NT2/D1 (cell line): ENCODE data around the gene GPR171.
"Not testable (repeated sequence)": the region's sequence is repeated elsewhere in the genome, so short reads cannot be mapped to it uniquely, and the experiment has no call there.

Experiments used
- DNase-seq: peaks from one replicate; pipeline ENCODE4 v3.0.0-alpha.2; 2011; ENCODE audit warnings: low read depth, low spot score
- H3K27me3 ChIP-seq: 2 replicates; pipeline ENCODE4 v1.6.0; 2011; ENCODE audit warnings: mild to moderate bottlenecking; ENCODE audit not compliant: insufficient read length, insufficient read depth
- H3K36me3 ChIP-seq: 2 replicates; pipeline ENCODE4 v1.6.1; 2011; ENCODE audit warnings: mild to moderate bottlenecking, low read length, mixed read lengths; ENCODE audit not compliant: insufficient read depth, insufficient read length
- H3K4me1 ChIP-seq: 2 replicates; pipeline ENCODE4 v1.5.1; 2011; ENCODE audit not compliant: insufficient read depth, insufficient read length
- H3K4me3 ChIP-seq: 2 replicates; pipeline ENCODE4 v1.5.1; 2011; ENCODE audit warnings: low read depth; ENCODE audit not compliant: insufficient read length
- H3K9ac ChIP-seq: 2 replicates; pipeline ENCODE4 v1.6.0; 2011; ENCODE audit warnings: low read depth; ENCODE audit not compliant: insufficient read length
- H3K9me3 ChIP-seq: 2 replicates; pipeline ENCODE4 v1.5.1; 2011; ENCODE audit warnings: mild to moderate bottlenecking, low read length; ENCODE audit not compliant: insufficient read depth
- SUZ12 ChIP-seq: IDR thresholded peaks from 2 replicates; pipeline ENCODE4 v1.6.1; 2011; ENCODE audit not compliant: insufficient read length, insufficient read depth; ENCODE audit errors: extremely low read depth
- YY1 ChIP-seq: IDR thresholded peaks from 2 replicates; pipeline ENCODE4 v1.6.1; 2011; ENCODE audit not compliant: insufficient read length, insufficient read depth
- ZNF274 ChIP-seq: IDR thresholded peaks from 2 replicates; pipeline ENCODE4 v1.6.1; 2011; ENCODE audit warnings: mild to moderate bottlenecking, low read depth, low read length

The GPR171 gene

GRCh38 chr3:151203051-151203420 lies at the start of gene GPR171:
Gene GPR171 (minus strand): TSS chr3:151203216. CDS start chr3:151199386, 3,830 bp downstream.
- Histone ChIP-seq H3K9ac (no peak within 1 kb of the TSS), H3K27me3 (no peaks in the 10 kb centered on the region), H3K36me3 (no peaks in the 10 kb centered on the region), H3K4me3 (no peak within 1 kb of the TSS), H3K4me1 (no peaks in the 10 kb centered on the region), H3K9me3 (no peaks in the 10 kb centered on the region)
- no peak for DNase-seq
- TF ChIP-seq YY1, result no peak
- TF ChIP-seq ZNF274, result no peak
- no peak for TF ChIP-seq SUZ12

DNA sequence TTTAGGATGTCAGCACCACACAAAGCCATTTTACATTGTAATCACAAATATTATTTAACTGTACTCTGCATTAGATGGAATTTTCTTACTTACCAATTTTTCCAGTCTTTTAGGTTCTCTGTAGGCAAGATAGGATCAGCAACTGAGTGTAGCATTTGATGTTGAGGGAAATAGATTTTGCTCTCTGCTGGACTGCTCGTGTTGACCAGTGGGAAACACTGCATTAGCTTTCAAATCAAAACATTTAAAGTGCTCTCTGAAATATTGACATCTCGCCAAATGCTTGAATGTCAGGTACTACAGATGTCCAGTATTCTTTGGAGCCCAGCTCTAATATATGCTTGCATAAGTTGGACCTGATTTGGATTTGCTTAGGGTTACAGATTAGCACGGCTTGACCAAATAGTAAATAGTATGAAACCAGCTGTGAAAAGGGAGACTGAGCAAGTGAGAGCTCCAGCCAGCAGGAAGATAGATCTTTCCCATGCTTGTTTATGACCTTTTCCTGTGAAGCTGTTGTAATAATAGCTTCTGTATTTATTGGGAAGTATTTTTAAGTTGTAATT lies 45.8 kb upstream of the GPR171 start:
- DNase-seq, result no peak
- no peaks in the 10 kb centered on the region for H3K36me3 ChIP-seq
- no peak overlapping the region for H3K9ac ChIP-seq
- no peaks in the 10 kb centered on the region for H3K4me1 ChIP-seq
- TF ChIP-seq ZNF274 (no peak), YY1 (no peak), SUZ12 (no peak)
- H3K4me3 ChIP-seq, result no peak overlapping the region
- no peaks in the 10 kb centered on the region for H3K27me3 ChIP-seq
- no peaks in the 10 kb centered on the region for H3K9me3 ChIP-seq

DNA sequence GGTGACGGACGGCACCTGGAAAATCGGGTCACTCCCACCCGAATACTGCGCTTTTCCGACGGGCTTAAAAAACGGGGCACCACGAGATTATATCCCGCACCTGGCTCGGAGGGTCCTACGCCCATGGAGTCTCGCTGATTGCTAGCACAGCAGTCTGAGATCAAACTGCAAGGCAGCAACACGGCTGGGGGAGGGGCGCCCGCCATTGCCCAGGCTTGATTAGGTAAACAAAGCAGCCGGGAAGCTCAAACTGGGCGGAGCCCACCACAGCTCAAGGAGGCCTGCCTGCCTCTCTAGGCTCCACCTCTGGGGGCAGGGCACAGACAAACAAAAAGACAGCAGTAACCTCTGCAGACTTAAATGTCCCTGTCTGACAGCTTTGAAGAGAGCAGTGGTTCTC lies 39.0 kb upstream of the GPR171 start:
- DNase-seq, H3K36me3 ChIP-seq, H3K4me3 ChIP-seq, H3K27me3 ChIP-seq, H3K4me1 ChIP-seq, H3K9ac ChIP-seq: not testable (repeated sequence)
- peaks cover 11% of the 10 kb centered on the region for H3K9me3 ChIP-seq

GRCh38 chr3:151236736-151237135 lies 33.7 kb upstream of the GPR171 start:
- no peaks in the 10 kb centered on the region for H3K36me3 ChIP-seq
- no peaks in the 10 kb centered on the region for H3K4me1 ChIP-seq
- H3K4me3 ChIP-seq, result no peak overlapping the region
- no peaks in the 10 kb centered on the region for H3K27me3 ChIP-seq
- TF ChIP-seq YY1, result no peak
- no peak for TF ChIP-seq SUZ12
- TF ChIP-seq ZNF274, result no peak
- peaks cover 11% of the 10 kb centered on the region for H3K9me3 ChIP-seq
- no peak for DNase-seq
- H3K9ac ChIP-seq, result no peak overlapping the region

GRCh38 chr3:151236316-151236715 lies 33.3 kb upstream of the GPR171 start:
- Histone ChIP-seq H3K9me3 (peaks cover 7% of the 10 kb centered on the region), H3K4me1 (no peaks in the 10 kb centered on the region), H3K9ac (no peak overlapping the region), H3K36me3 (no peaks in the 10 kb centered on the region), H3K27me3 (no peaks in the 10 kb centered on the region), H3K4me3 (no peak overlapping the region)
- TF ChIP-seq SUZ12 (no peak), ZNF274 (no peak), YY1 (no peak)
- no peak for DNase-seq

DNA sequence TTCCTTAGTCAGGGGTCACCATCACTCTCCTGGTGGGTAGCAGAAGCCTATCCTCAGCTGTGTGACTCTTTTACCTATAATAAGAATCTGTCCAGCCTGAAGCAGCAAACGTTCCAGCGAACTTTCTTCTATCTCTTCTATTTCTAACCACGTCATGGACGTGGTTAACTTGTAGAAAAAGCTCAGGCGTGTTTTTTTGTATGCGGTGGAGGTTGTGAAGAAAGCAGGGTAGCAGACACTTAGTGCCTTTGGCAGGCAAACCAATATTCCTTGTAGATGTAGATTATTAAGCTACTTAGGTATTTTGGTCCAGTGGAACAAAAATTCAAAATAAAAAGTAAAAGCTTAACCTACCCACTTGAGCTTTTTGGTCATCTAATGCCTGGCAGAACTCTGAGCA lies 31.8 kb upstream of the GPR171 start:
- Histone ChIP-seq H3K36me3 (no peaks in the 10 kb centered on the region), H3K4me3 (no peak overlapping the region), H3K9ac (no peak overlapping the region), H3K4me1 (no peaks in the 10 kb centered on the region), H3K27me3 (no peaks in the 10 kb centered on the region), H3K9me3 (no peaks in the 10 kb centered on the region)
- TF ChIP-seq ZNF274 (no peak), SUZ12 (no peak), YY1 (no peak)
- DNase-seq, result no peak

- no peaks in the 10 kb centered on the region for H3K27me3 ChIP-seq
- no peaks in the 10 kb centered on the region for H3K9me3 ChIP-seq
- no peak overlapping the region for H3K9ac ChIP-seq
- no peak for TF ChIP-seq ZNF274
- no peak for DNase-seq
- no peaks in the 10 kb centered on the region for H3K4me1 ChIP-seq
- H3K4me3 ChIP-seq, result no peak overlapping the region
- H3K36me3 ChIP-seq, result no peaks in the 10 kb centered on the region
Observed at GRCh38 chr3:151232991-151233390, 30.0 kb upstream of the GPR171 start.

DNA sequence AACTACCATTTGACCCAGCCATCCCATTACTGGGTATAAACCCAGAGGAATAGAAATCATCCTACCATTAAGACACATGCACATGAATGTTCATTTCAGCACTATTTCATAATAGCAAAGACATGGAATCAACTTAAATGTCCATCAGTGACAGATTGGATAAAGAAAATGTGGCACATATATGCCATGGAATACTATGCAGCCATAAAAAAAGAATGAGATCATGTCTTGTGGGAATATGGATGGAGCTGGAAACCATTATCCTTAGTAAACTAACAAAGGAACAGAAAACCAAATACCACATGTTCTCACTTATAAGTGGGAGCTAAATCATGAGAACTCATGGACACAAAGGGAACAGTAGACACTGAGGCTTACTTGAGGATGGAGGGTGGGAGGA lies 29.4 kb upstream of the GPR171 start:
- H3K9ac ChIP-seq, H3K4me1 ChIP-seq: not testable (repeated sequence)

More for the DNA sequence above, 29.4 kb upstream of the GPR171 start:
- H3K36me3 ChIP-seq, H3K4me3 ChIP-seq, DNase-seq, H3K27me3 ChIP-seq, H3K9me3 ChIP-seq: not testable (repeated sequence)
